Frontal cortex (tissue), 4 donors: ENCODE measurements around the gene ARSB. TPM values are rescaled to one million over a fixed set of nuclear protein-coding genes. Genes with fewer than 3 reads are reported as not detected.

Experiments
- DNase-seq, 2 donors: peaks; one replicate each; pipeline ENCODE4 v3.0.0; 2012; ENCODE audit warnings: low spot score in 2 of 2
- FAIRE-seq: peaks from 2 replicates; lab custom pipeline; 2012; peaks lifted over from hg19 to GRCh38; lab: Jason Lieb, UNC
- total RNA-seq: library from RNA; depleted of rRNA; stranded (reverse); fragments of >200 nt; gene quantifications from one replicate; pipeline ENCODE4 v1.2.3, GENCODE V29; 2014
- donor health status: control.
- donor health status: control.
- donor health status: control.

Gene ARSB
- total RNA-seq, 1 donor from 2014 or later: 20.4 TPM

GRCh38 chr5:78813286-78813685 lies 171.8 kb downstream of the ARSB start:
- DNase-seq: no peak
- no peak for FAIRE-seq

DNA sequence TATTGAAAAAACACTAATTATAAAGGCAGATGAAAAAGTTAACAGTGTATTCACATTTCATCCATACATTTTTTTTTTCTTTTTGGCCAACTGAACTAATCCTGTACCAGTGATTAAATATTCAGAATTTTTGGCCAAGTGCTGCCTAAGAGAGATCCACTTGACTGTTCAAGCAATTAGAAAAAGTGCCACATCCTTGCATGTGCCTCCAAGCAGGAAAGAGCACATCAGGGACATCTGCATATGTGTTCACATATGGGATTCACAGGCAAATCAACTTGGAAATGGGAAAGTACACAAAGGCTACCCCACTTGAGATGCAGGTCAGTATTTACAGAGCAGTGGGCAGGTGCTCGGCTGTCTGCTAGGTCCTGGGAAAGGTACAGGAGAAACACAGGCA lies 173.2 kb downstream of the ARSB start:
- no peak for FAIRE-seq
- DNase-seq: no peak

DNA sequence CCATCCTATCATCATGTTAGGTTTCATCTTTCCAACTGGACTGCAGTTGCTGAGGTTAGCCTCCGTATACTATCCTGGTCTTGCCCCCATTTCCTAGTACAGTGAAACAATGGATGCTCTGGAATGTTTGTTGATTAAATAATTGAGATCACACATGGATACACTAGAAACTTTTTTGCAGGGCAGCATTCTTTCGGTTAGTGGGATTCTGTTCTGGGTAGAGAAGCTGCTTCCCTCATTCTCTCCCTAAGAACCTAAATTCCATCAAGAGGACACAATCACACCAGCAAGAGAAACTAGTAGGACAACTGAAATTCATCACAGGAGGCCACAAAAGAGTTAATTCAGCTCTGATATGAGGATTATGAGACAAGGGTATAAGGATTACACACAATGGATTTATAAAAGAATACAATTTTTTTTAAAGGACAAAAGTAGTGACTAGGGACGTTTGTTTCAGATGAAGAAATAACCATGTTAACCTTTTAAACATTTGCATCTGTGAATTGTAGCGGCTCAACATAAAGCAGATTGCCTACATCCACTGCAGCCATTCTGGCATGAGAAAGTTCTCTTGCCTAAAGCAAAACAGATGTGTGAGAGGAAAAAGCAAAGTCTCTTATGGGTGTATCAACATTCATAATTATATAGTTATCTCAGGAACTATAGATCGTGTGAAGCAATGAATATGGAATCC lies 173.8 kb downstream of the ARSB start:
- no peak for DNase-seq
- no peak for FAIRE-seq

DNA sequence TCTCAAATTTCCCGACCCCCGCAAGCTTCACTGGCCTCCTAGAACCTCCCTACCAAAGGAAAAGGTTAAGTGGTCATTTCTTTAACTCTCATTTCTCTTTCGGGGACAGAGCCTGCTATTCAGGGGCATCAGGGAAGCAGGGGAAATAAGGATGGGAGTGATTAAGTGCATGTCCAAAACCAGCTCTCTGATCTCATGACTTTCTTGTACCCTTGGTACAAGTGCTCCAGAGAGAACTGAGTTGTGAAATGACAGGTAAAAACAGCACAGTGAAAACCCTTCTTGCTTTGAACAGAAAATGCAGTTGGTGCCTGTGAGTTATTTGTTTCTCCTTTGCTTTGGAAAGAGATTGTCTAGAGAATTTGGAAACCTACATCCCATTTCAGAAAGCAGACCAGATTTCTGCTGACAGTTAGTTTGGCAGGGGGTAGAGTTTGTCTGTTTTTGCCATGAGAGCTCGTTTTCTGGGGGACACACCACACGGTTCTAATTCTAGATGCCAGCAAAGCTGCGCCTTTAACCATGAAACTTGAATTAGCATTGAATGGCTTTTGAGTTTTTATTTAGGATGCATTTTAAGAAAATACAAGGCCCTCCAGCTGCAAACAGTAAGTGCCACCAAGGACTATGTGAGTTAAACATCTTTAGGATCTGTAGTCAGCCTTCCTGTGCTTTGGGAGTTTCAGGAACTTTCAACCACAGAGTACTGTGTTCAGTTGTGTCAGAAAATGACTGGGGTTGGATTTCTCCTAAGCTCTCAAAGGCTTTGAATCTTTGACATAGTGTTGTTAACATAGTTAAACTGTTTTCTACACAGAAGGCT lies 174.8 kb downstream of the ARSB start:
- no peak for DNase-seq
- FAIRE-seq: no peak

GRCh38 chr5:78809444-78809843 lies 175.7 kb downstream of the ARSB start:
- FAIRE-seq (no peak), DNase-seq (no peak)

- no peak for DNase-seq
- FAIRE-seq: no peak
Observed at GRCh38 chr5:78808818-78809217, 176.3 kb downstream of the ARSB start.

GRCh38 chr5:78808380-78808779 lies 176.7 kb downstream of the ARSB start:
- no peak for DNase-seq
- FAIRE-seq: no peak

GRCh38 chr5:78806544-78806943 lies 178.6 kb downstream of the ARSB start:
- FAIRE-seq (no peak), DNase-seq (no peak)

- no peak for FAIRE-seq
- DNase-seq: no peak
Observed at GRCh38 chr5:78805474-78806124, 179.5 kb downstream of the ARSB start.

GRCh38 chr5:78804995-78805394 lies 180.1 kb downstream of the ARSB start:
- DNase-seq (no peak), FAIRE-seq (no peak)

- DNase-seq: no peak
- FAIRE-seq: no peak
Observed at GRCh38 chr5:78803941-78804340, 181.2 kb downstream of the ARSB start.

DNA sequence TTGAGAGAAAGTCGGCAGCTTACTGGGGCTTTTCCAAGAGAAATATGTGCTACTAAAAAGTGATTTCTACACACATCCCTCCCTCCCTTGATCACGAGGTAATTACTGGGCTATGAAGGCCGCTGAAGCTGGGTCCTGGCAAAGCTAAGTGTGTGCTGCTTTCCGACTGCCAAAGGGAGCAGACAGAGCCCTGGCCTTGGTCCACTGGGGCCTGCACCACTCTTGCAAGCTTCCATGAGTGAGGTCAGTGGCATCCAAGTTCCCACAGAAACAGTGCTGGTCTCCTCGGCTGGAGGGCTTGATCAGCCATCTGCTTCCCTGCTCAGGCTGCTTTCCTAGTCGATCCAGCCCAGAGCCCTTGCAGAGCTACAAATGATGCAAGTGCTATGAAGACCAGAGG lies 181.8 kb downstream of the ARSB start:
- DNase-seq: no peak

GRCh38 chr5:78801413-78801812 lies 183.7 kb downstream of the ARSB start:
- FAIRE-seq: no peak
- no peak for DNase-seq

More for the DNA sequence above, 181.8 kb downstream of the ARSB start:
- no peak for FAIRE-seq

- FAIRE-seq (no peak), DNase-seq (no peak)
Observed at GRCh38 chr5:78799266-78800017, 185.7 kb downstream of the ARSB start.

- FAIRE-seq: no peak
- no peak for DNase-seq
Observed at GRCh38 chr5:78798673-78799029, 186.5 kb downstream of the ARSB start.

- DNase-seq (no peak), FAIRE-seq (no peak)
Observed at GRCh38 chr5:78797936-78798672, 187.0 kb downstream of the ARSB start.

GRCh38 chr5:78795757-78796156 lies 189.4 kb downstream of the ARSB start:
- DNase-seq: no peak
- FAIRE-seq: no peak

- no peak for DNase-seq
- FAIRE-seq: no peak
Observed at GRCh38 chr5:78794693-78795215, 190.4 kb downstream of the ARSB start.

DNA sequence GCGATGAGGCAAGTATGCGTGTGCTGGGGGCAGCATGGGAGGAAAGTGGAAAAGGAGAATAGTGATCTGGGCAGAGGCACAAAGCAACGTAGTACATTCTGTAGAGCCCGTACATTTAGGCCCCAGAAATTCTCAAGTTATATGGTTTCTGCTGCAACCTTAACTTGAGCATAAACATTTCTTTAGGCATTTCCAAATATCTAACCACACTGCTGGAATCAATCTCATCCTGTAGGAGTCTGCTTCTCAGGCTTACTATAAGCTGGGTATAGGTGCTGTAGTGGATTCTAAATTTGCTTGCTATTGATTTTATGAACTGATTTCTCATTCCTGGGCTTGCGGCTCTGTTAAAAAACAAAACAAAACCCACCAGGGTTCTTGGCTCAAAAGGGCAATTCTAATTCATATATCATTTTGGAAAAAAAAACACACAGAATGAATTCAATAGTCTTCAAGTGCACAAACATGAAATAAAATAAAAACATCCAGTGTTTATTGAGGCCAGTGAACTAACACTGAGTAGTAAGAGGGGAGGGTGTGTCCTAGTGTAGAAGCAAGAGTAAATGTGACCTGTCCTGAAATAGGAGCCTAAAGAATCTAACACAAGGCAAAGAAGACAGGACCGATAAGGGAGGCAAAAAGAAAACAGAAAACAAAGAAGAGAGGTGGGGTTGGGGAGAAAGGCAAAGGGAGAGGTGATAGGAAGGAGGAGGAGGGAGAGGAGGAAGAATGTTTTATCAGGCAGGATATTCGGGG lies 191.0 kb downstream of the ARSB start:
- FAIRE-seq: no peak

More for the DNA sequence above, 191.0 kb downstream of the ARSB start:
- DNase-seq: no peak
